Measurements from ENCODE around the gene SUSD4.

SUSD4 gene

DNA sequence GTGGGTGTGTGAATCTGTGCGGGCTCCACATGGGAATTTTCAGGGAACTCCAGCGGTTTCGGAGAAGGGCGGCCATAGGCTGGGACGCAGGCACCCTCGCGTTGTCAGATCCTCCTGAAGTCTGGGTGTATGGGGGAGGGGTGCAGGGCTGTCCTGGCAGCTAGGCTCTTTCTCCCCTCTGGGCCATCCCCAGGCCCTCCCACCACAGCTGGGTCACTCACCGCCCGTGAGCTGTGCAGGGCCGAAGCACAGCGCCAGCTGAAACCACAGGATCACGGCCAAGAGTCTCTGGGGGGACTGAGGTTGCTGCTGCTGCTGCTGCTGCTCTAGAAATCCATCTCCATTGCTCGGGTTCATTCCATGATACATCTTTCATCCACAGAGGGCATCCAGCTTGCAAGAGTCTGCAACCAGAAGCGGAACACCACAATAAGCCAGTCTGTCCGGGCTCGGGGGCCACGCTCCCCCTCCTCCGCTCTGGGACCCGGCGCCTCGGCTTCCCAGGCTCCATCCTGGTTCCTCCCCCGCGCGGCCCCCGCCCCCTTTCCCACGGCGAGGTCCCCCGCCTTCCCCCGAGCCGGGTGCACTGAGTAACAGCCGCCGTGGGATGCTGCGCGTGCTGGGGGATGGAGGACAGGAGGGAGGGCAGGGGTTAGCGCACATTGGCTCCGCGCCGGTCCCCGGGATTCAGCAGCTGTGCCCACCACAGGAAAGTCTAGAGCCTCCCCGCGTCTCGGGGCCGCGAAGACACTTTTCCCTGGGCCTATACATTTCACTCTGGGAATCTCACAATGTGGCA, 720 bp downstream of the SUSD4 start:
- DNase-seq (ENCODE audit: low read depth in 1 of 2, low spot score in 1 of 2) = peak; percentile 6 to 11

DNA sequence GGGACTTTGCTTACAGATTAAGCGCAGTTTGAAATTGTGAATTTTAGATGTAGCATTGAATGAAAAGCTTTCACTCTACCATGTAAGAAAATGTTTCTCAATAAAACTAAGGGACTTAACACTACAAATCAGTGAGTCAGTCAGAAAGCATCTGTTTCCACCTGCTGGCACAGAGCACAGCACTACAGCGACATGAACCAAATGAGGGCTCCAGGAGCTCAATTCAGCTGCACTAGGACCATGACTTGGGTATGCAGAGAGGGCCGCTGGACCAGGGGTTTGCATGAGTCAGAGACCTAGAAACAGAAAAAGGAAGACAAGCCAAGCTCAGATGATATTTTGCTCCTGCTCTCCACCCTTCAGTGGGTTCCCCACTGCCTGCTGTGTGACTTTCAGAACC, 5.2 kb downstream of the SUSD4 start:
- no peak for DNase-seq (ENCODE audit: low read depth in 1 of 2, low spot score in 1 of 2)

DNA sequence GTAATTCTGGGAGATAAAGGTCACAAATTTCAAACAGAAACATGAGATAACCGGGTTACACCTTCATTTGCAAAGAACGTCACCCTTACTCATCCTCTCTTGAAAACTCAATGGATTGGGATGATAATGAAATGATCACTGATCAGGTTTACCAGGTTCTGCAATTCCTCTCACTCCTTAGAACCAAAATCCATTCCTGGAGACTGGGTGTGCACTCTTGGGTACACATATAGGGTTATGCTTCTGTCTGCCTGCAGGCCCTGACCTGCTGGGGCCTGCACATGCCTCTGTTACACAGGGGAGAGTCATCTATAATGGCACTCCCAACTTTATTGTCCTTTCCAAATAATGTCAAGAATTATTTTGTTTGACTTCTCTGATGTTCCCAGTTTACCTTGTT, 8.3 kb downstream of the SUSD4 start:
- DNase-seq (ENCODE audit: low read depth in 1 of 2, low spot score in 1 of 2) = no peak

DNA sequence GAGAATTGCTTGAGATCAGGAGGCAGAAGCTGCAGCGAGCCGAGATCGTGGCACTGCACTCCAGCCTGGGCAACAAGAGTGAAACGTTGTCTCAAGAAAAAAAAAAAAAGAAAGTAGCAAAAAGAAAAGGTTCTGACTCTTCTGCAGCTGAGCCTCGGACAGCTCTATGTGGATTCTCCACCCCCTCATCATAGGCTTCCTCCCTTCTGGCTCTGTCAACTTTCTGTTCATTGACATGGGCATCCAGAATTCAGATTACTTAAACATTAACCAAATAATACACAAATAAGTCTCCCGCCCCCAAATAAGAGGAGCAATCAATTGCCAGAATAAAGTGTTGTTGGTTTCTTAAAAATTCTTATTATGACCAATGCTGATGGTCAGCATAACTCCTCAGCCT, 10.0 kb downstream of the SUSD4 start:
- no peak for DNase-seq (ENCODE audit: low read depth in 1 of 2, low spot score in 1 of 2)

DNA sequence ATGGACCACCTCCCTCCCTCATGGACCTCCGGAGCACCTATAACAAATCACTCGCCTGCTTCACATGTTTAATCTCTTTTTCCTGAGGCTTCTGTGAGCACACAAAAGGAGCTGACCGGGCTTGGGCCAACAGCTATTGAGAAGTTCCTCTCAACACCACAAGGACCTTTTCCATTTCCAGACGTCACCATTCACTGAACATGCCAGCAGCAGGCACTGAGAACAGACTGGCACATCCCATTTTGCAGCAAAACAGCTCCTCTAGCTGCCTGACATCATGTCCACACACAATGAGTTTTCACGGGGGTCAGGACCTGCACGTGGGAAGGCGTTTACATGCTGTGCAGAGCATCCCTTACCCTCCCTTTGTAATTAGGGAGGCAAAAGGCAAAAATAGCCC, 11.0 kb downstream of the SUSD4 start:
- no peak for DNase-seq (ENCODE audit: low read depth in 1 of 2, low spot score in 1 of 2)

DNA sequence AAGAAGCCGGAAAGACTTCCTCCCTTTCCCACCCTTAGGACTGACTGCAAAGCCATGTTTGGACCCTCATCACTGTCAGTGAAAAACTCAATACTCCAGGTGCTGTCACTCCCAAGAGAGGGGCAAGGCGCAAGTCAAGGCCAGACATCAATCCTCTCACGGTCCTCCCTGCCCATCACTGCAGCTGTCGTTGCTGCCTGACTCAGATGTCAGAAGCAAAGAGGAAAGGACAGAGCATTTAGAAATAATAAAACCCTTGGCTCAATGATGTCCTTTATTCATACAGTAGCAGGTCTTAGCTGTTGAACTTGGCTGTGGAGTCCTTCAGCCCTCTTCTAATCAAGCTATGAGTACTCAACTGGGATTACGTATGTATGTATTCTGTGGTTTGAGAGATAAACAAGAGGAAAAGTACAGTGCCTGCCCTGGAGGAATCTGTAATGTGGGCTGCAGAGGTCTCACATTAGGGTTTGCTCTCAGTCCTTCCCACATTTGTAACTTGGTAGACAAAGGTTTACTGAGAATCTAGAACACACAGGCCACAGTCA, 13.5 kb downstream of the SUSD4 start:
- DNase-seq (ENCODE audit: low read depth in 1 of 2, low spot score in 1 of 2) = no peak

DNA sequence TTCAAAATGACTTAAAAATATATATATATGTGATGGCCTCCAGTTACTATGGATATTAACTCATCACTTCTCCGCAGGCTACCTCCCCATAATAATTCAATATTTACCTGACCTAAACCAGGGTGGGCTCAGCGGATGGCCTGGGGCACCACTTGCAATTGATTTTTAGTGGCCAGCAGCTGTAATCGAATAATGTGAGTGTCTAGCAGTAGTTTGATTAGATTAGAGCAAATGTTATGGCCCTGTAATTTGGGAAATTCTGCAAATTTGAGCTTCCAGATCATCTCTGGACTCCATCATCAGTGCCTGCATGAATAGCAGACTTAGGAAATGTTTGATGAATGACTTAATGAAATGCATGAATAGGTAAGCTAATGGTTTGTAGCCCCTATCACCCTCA, 14.7 kb downstream of the SUSD4 start:
- no peak for DNase-seq (ENCODE audit: low read depth in 1 of 2, low spot score in 1 of 2)

DNA sequence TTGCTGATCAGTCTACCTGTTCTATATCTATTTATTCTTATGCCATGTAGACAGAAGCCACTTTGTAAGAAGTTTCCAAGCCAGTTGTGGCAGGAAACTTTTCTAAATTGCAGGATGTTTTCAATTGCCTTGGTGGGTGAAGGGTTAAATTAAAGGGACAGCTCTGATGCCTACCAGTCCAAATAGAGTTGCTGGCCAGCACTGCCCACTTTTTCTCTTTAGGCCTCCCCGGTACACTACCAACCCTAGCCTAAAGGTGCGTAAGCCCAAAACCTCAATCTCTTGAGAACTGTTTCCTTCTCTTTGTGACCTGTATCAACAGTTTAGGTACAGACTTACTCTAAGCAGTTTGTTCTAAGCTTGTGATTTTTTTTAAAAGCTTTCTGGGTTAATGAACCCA, 15.5 kb downstream of the SUSD4 start:
- DNase-seq (ENCODE audit: low read depth in 1 of 2, low spot score in 1 of 2) = no peak

DNA sequence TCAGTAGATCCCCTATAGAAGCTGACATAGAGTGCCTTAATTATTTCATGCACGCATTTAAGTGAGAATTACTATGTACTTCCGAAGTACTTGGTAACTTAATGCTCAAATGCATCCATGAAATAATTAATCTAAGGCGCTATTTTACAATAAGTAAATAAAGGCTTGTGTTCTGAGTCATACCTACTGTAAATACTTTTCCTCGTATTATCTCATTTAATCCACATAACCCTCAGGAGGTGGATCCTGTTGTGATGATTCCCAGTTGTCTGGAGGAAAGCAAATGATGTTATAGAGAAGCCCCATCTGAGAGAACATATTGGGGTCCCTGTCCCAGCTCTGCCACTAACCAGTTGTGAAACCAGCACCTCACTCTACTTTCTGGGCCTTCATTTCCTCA, 16.4 kb downstream of the SUSD4 start:
- no peak for DNase-seq (ENCODE audit: low read depth in 1 of 2, low spot score in 1 of 2)

DNA sequence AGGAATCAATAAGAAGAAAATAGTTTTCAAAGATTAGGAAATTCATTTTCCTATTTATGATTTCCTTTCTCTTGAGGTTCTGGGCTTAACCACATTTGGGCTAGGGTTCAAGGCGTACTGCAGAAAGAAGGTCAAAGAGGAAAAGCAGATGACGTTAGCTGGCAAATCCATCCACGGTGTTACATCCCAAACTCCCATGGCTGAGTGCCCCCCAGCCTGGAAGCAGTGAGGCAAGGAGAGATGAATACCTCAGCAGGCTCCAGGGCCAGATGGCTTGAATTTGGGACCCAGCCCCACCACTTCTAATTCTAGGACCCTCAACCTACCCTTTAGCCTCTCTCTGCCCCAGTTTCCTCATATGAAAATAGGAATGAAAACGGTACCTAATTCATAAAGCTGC, 17.7 kb downstream of the SUSD4 start:
- DNase-seq (ENCODE audit: low read depth in 1 of 2, low spot score in 1 of 2) = no peak

DNA sequence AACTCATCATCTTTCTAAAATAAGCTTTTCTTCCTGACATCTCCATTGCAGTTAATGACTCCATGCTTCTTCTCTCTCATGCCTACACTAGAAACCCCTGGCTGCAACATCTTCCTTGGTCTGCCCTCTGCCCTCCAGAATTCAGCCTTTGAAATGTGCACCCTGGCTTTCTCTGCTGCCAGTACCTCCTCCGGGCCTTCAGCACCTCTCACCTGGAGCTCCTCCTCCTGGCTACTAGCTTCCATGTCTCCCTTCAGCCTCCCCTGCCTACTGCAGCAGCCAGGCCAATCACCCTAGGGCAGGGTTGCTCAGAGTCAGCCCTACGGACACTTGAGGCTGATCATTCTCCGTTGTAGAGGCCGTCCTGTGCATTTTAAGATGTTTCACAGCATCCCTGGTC, 18.3 kb downstream of the SUSD4 start:
- DNase-seq (ENCODE audit: low read depth in 1 of 2, low spot score in 1 of 2) = no peak

DNA sequence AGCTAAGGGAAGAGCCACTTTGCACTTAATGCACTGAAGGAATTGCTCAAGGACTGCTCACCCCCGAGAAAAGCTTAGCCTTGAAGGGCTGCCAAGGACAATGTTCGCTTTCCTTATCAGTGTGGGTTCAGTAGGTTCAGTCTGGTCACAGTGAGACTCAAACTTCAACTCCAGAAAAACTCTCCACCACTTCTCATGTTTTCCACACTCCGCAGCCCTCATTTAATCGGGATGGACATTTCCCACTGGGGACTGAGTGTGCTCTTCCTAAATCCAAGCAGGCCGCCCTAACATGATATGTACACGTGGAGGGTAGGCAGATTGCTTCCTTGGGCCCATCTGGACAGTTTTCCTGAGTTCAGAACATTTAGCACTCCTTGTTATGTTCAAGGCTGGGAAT, 19.5 kb downstream of the SUSD4 start:
- no peak for DNase-seq (ENCODE audit: low read depth in 1 of 2, low spot score in 1 of 2)

DNA sequence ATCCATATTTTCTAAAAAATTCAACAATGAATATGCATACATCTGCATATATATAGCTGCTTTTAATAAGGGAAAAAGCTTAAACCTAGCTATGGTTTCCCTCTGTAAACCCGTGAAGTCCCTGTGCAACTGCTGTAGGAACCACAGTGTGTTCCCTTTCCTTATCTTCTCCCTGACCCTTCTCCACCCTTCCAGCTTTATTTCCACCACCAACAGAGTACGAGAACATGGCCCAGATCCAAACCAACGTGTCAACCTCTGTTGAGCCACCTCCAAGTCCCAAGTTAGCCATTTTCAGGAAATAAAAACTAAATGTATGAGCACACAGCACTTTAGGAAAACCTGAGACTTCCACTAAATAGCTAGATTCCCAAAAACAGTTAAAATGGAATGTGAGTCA, 20.3 kb downstream of the SUSD4 start:
- DNase-seq (ENCODE audit: low read depth in 1 of 2, low spot score in 1 of 2) = no peak

DNA sequence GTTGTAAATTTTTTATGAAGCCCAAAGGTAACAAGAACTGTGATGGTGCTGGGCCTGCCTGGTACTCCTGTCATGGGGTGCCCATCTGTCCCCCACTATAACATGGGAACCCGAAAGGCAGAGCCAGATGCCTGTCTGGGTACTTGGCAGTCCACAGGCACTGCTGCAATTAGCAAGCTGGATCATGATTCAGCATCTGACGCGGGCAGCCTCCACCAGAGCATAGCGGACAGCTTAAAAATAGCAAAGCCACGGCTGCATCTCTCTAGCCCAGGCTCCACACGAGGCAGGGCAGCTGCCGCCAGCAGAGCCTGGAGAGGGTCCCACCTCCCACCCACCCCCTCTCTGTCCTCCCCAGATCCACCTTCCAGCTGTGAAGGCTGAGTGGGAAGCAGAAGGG, 22.9 kb downstream of the SUSD4 start:
- DNase-seq (ENCODE audit: low read depth in 1 of 2, low spot score in 1 of 2) = no peak

DNA sequence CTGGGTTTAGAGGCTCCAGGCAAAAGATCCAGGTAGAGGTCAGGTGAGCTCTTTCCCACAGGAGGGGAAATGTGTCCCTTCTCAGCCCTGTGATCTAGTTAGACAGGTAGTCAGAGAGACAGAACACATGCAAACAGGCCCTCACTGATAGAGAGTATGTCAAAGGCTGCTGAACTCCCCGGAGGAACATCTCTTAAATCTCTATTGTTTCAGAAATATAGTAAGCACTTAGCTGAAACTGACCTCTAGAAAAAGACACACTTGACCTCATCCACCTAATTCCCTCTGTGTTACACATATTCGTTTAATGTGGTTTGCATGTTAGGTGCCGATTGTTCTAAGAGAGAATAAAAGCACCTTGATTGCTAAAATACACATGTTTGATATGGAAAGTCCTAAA, 23.3 kb downstream of the SUSD4 start:
- no peak for DNase-seq (ENCODE audit: low read depth in 1 of 2, low spot score in 1 of 2)

DNA sequence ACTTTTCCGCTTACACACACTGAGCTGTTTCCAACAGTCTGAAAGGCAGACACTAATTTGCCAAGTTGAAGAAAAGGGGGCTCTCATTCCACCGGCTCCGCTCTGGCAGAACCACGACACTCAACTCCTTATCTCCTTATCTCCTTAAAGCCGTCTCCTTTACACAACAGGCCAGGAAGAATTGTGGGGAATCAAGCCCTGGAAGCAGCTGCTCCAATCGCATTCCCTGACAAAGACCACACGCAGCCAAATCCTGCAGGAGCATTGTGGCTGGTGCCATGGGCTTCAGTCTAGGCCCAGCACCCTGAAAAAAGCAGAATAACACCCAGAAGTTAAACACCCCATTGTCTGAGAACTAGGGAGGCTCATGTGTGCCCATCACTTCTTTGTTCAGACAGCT, 24.1 kb downstream of the SUSD4 start:
- DNase-seq (ENCODE audit: low read depth in 1 of 2, low spot score in 1 of 2) = no peak

DNA sequence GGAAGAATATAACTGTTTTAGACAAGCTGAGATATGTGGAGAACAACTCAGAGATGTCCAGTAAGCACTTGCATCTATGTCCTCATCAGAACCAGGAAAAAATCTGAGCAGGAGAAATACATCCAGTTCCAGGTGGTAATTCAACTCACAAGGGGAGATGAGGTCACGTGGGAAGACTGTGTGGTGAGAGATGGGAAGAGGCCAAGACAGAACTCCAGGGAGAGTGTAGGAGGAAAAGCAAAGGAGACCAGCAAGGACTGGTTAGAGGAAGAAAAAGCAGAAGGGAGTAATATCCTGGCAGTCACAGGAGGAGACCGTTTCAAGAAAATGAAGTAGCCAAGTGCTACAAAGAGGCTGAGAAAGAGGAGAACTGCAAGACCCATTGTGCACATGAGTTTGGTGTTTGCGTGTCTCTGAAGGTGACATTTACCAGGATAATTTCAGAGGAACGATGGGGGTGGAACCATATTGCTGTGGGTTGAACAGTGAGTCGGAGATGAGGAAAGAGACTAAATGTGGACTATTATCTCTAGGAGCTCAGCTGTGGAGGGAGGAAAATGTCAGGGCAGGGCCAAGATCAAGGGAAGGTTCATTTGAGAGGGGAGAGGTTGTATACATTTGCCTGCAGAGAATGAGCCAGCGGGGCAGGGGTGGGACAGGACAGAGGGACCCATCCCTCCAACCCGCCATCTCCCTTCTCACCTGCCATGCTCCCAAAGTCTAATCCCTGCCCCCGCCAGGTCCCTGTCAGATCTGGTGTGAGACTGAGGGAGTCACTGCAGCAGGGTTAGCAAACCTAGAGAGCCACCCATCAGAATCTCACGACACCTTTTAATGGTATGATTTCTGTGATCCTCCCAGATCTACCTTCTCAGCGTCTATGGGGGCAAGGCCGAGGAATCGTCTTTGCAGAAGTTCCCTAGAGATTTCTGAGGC, 24.9 kb downstream of the SUSD4 start:
- DNase-seq (ENCODE audit: low read depth in 1 of 2, low spot score in 1 of 2) = no peak

DNA sequence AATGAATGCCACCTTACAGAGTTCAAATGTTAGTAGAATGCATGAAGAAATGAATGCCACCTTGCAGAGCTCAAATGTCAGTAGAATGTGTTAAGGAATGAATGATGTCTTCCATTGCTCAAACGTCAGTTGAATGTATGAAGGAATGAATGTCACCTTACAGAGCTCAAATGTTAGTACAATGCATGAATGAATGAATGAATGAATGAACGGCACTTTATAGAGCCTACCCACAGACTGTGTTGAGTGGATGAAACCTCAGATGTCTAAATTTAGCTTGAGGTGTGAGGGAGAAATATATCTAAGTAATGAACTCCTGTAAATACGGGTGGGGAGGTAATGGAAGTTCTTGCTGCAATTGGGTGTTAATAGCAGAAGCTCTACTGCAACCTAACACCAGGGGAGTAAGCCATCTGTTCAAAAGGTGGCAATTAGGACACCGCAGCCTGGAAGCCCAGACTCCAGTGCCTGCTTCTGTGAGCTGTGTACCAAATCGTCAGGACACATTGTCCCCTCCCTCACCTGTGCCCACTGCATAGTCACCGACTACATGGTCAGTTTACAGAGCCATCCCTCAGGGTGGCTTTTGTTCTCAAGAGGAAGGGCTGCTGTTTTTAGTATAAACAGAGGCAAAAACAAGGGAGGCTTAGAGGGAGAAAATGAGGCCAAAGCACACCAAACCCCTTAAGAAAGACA, 26.7 kb downstream of the SUSD4 start:
- no peak for DNase-seq (ENCODE audit: low read depth in 1 of 2, low spot score in 1 of 2)

DNA sequence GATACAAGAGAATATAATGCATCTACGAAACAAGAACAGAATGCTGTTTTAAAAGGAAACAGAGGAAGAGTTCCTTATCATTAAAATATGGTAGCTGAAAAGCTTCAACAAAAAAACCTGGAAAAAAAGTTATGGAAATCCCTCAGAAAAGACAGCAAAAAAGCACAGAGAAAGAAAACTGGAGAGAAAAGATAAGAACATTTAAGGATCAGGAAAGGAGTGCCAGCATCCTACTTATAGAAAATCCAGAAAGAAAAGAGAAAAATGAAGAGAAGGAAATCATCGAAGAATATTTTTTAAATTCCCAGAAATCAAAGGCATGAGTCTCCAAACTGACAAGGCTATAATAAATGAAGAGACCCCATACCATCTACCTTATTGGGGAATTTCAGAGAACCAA, 29.8 kb downstream of the SUSD4 start:
- no peak for DNase-seq (ENCODE audit: low read depth in 1 of 2, low spot score in 1 of 2)

DNA sequence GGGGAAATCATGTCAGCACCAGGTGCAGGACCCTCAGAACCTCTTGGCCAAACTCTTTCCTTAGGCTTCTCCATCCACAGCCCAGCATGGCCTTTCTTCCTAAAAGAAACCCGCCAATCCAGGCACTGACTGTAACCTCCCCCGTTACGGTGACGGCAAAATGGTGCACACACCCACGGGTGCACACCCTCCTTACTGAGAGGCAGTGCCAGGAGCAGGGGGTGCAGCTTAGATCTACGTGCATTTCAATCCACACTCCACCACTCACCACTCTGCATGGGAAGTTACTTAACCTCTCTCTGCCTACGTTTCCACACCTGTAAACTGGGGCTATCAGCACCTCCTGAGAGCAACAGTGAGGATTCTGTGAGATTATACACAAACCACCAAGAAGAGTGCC, 31.0 kb downstream of the SUSD4 start:
- DNase-seq (ENCODE audit: low read depth in 1 of 2, low spot score in 1 of 2) = no peak

DNA sequence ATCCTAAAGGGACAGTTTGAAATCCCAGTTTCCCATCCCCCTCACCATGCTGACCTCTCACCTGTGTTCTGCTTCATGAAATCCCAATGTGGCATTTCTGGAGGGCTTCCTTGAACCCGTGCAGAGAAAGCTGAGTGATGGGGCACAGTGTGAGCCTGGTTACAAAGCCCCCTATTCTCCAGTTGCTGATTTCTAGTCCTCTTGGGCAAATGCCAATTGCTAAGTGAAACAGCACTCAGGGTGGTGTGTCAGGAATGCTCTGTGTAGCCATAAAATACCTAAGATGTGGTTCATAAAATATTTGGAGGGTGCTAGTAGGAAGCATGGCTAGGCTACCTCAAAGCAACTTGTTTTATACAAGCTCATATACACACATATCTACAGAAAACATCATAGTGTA, 32.0 kb downstream of the SUSD4 start:
- DNase-seq (ENCODE audit: low read depth in 1 of 2, low spot score in 1 of 2) = no peak

DNA sequence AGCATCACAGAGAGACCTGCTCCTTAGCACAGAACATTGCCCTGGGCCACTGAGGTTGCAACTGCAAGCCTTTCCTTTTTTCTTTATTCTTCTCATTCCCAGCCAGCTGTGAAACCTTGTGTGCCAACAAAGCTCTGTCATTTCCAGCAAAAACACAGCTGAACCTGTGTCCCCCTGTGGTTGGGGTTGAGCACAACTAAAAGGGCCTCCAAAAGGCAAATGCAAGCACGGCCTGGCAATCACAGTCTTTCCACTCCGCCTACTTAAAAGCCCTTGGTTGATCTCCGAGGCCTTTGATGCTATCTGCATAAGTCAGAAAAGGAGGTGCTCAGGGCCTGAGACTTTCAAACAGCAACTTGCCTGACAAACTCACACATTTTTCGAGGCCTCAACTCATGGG, 32.7 kb downstream of the SUSD4 start:
- no peak for DNase-seq (ENCODE audit: low read depth in 1 of 2, low spot score in 1 of 2)
